Keratinocyte (primary cell): ENCODE data around the gene TNS2. TPM values are rescaled to one million over a fixed set of nuclear protein-coding genes. Genes with fewer than 3 reads are reported as not detected.

Experiments
- DNase-seq: peaks from one replicate; pipeline ENCODE4 v3.0.0-alpha.2; 2011; ENCODE audit warnings: low read depth, missing footprints, low spot score
- FAIRE-seq: peaks from 2 replicates; lab custom pipeline; 2011; peaks lifted over from hg19 to GRCh38; lab: Jason Lieb, UNC
- H2AFZ ChIP-seq: 2 replicates; pipeline ENCODE4 v1.6.0; 2012; ENCODE audit warnings: low read length, control low read depth, inconsistent platforms; ENCODE audit not compliant: control insufficient read depth
- H3K27ac ChIP-seq: 2 replicates; pipeline ENCODE4 v1.5.1; 2011; ENCODE audit warnings: low read length; ENCODE audit not compliant: control insufficient read depth, insufficient read depth
- H3K27me3 ChIP-seq: 3 replicates; pipeline ENCODE4 v1.6.0; 2011; ENCODE audit warnings: low read length; ENCODE audit not compliant: control insufficient read depth, insufficient read depth; ENCODE audit errors: extremely low read depth
- H3K36me3 ChIP-seq, 2 experiments: 2 replicates in 1 of 2; 3 replicates in 1 of 2; pipeline ENCODE4 v1.5.1; 2011; ENCODE audit warnings: low read length in 2 of 2, mild to moderate bottlenecking in 1 of 2; ENCODE audit not compliant: control insufficient read depth in 2 of 2, insufficient read depth in 2 of 2; ENCODE audit errors: extremely low read depth in 1 of 2
- H3K4me1 ChIP-seq: 3 replicates; pipeline ENCODE4 v1.5.1; 2011; ENCODE audit warnings: low read length; ENCODE audit not compliant: control insufficient read depth, insufficient read depth; ENCODE audit errors: extremely low read depth
- H3K4me2 ChIP-seq: 3 replicates; pipeline ENCODE4 v1.6.0; 2011; ENCODE audit warnings: low read depth, low read length; ENCODE audit not compliant: control insufficient read depth, insufficient read depth; ENCODE audit errors: extremely low read depth
- H3K4me3 ChIP-seq, 3 experiments: fragments of 200-600 bp in 1 of 3; sonication (generic) in 1 of 3; 2 replicates in 2 of 3; 3 replicates in 1 of 3; pipeline ENCODE4 v1.5.1; 2011 to 2016; ENCODE audit warnings: low read length in 3 of 3, mild to moderate bottlenecking in 3 of 3, control low read depth in 2 of 3, inconsistent platforms in 1 of 3, low read depth in 1 of 3, mixed read lengths in 1 of 3, mixed run types in 1 of 3, moderate library complexity in 1 of 3; ENCODE audit not compliant: control insufficient read depth in 2 of 3, insufficient read depth in 2 of 3; ENCODE audit errors: extremely low read depth in 1 of 3
- H3K79me2 ChIP-seq: 2 replicates; pipeline ENCODE4 v1.6.0; 2012; ENCODE audit warnings: low read length; ENCODE audit not compliant: control insufficient read depth, insufficient read depth
- H3K9ac ChIP-seq: 3 replicates; pipeline ENCODE4 v1.6.0; 2011; ENCODE audit warnings: low read length; ENCODE audit not compliant: control insufficient read depth, insufficient read depth; ENCODE audit errors: extremely low read depth
- H3K9me1 ChIP-seq: 3 replicates; pipeline ENCODE4 v1.6.0; 2011; ENCODE audit warnings: low read length; ENCODE audit not compliant: control insufficient read depth, insufficient read depth; ENCODE audit errors: extremely low read depth
- H3K9me3 ChIP-seq: 2 replicates; pipeline ENCODE4 v1.5.1; 2012; ENCODE audit warnings: low read depth, low read length; ENCODE audit not compliant: control insufficient read depth
- H4K20me1 ChIP-seq: 3 replicates; pipeline ENCODE4 v1.6.0; 2011; ENCODE audit warnings: low read length; ENCODE audit not compliant: control insufficient read depth, insufficient read depth; ENCODE audit errors: extremely low read depth
- EZH2 ChIP-seq: IDR thresholded peaks from one replicate; pipeline ENCODE4 v1.6.1; 2012; ENCODE audit warnings: inconsistent platforms, mild to moderate bottlenecking, low read length, moderate library complexity
- dilution Hi-C: fragments of 300-500 bp; cut with MboI; formaldehyde crosslinking; loops from one replicate; pipeline ENCODE4 v1.7.0; 2020; ENCODE audit warnings: low sequenced_read_pairs; ENCODE audit not compliant: extremely low pct_ligation_motif_present
- polyA plus RNA-seq, 5 experiments: library from polyadenylated mRNA; depleted of rRNA in 3 of 5; stranded (reverse) in 3 of 5; stranded (forward) in 1 of 5; unstranded in 1 of 5; fragments of >200 nt; gene quantifications; 1 replicate in 1 of 5; 2 replicates in 3 of 5; 3 replicates in 1 of 5; pipeline versions ENCODE4 v1.2.1 to v1.2.3, GENCODE V29; 2011 to 2012; ENCODE audit warnings: missing spikeins in 2 of 5, low read depth in 1 of 5, low replicate concordance in 1 of 5
- TF ChIP-seq, protein P1 (sequence below), 3 experiments: IDR thresholded peaks in 1 of 3; conservative IDR thresholded peaks in 1 of 3; optimal IDR thresholded peaks in 1 of 3; 2 replicates in 2 of 3; 3 replicates in 1 of 3; pipeline versions ENCODE3 to v1.5.1; 2011; ENCODE audit warnings: low read length in 3 of 3, mild to moderate bottlenecking in 3 of 3, moderate library complexity in 2 of 3, control low read depth in 1 of 3, inconsistent platforms in 1 of 3; ENCODE audit not compliant: insufficient read depth in 2 of 3; ENCODE audit errors: extremely low read depth in 1 of 3

TNS2 gene
- polyA plus RNA-seq, 1 donor (not counting 4 experiments of a cell fraction or from before 2014, with no cell fraction given): 0.80 TPM

DNA sequence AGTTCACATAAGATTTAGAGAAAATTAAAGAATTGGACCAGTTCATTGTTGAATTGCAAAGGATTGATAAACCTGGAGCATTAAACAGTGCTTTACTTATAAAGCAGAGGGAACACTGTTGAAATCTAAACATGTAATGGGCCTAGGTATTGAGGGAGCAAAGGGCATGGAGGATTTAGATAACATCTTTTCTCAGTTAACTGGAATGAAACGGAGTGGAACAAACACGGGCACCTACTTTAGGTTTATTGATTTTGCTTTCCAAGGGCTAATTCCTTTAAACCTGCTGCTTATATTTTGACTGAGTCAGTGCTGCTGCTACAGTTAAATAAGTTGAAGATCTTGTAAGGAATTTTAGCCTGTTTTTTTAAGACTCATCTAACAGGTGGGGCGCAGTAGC lies 38.0 kb upstream of the TNS2 start:
- Histone ChIP-seq H3K4me1 (peaks cover 27% of the 10 kb centered on the region), H3K4me2 (no peak overlapping the region)

DNA sequence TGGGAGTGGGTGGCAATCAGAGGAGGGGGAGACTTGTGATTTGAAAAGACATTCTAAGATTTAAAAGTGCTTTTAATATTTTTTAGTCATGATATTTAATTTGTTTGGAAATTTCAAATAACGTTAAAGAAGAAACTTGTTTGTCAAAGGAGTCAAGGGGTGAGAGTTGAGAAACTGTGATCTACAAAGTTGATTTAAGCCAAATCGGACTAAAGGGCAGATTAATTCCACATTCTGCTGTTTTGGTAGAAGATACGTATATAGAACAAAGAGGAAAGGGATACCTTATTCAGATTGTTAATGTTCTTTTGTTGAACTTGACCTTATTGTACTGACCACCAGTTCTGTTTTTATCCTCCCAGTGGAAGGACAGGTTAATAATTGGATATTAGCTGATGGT lies 36.9 kb upstream of the TNS2 start:
- FAIRE-seq: no peak
- no peak for TF ChIP-seq EZH2
- TF ChIP-seq, protein P1, sequence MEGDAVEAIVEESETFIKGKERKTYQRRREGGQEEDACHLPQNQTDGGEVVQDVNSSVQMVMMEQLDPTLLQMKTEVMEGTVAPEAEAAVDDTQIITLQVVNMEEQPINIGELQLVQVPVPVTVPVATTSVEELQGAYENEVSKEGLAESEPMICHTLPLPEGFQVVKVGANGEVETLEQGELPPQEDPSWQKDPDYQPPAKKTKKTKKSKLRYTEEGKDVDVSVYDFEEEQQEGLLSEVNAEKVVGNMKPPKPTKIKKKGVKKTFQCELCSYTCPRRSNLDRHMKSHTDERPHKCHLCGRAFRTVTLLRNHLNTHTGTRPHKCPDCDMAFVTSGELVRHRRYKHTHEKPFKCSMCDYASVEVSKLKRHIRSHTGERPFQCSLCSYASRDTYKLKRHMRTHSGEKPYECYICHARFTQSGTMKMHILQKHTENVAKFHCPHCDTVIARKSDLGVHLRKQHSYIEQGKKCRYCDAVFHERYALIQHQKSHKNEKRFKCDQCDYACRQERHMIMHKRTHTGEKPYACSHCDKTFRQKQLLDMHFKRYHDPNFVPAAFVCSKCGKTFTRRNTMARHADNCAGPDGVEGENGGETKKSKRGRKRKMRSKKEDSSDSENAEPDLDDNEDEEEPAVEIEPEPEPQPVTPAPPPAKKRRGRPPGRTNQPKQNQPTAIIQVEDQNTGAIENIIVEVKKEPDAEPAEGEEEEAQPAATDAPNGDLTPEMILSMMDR (optimal IDR thresholded peaks at IDR 0.05 in 1 of 3, IDR thresholded peaks at IDR 0.05 in 1 of 3, conservative IDR thresholded peaks at IDR 0.05 in 1 of 3; ENCODE audit: extremely low read depth in 1 of 3, insufficient read depth in 2 of 3, low read length in 3 of 3): no peak
- Histone ChIP-seq H3K9me1 (no peaks in the 10 kb centered on the region), H3K9me3 (no peaks in the 10 kb centered on the region), H3K9ac (no peak overlapping the region), H3K4me1 (peaks cover 22% of the 10 kb centered on the region), H3K27ac (no peak overlapping the region), H4K20me1 (peaks cover 22% of the 10 kb centered on the region), H3K4me2 (no peak overlapping the region), H2AFZ (no peak overlapping the region), H3K4me3 (no peak overlapping the region), H3K27me3 (no peaks in the 10 kb centered on the region), H3K36me3 (peaks cover 5 to 18% of the 10 kb centered on the region in 2 experiments), H3K79me2 (peaks cover 96% of the 10 kb centered on the region)
- no peak for DNase-seq
- dilution Hi-C loops: no loop called here

More for the DNA sequence above, 38.0 kb upstream of the TNS2 start:
- no peaks in the 10 kb centered on the region for H3K9me3 ChIP-seq
- DNase-seq: no peak
- peaks cover 22% of the 10 kb centered on the region for H4K20me1 ChIP-seq
- H3K9ac ChIP-seq: no peak overlapping the region
- peaks cover 2 to 18% of the 10 kb centered on the region in 2 experiments for H3K36me3 ChIP-seq
- FAIRE-seq: no peak
- H3K4me3 ChIP-seq: no peak overlapping the region
- H3K27me3 ChIP-seq: no peaks in the 10 kb centered on the region
- dilution Hi-C loops: no loop called here
- H3K27ac ChIP-seq: no peak overlapping the region
- H3K9me1 ChIP-seq: no peaks in the 10 kb centered on the region
- TF ChIP-seq EZH2: no peak
- TF ChIP-seq, protein P1 (optimal IDR thresholded peaks at IDR 0.05 in 1 of 3, IDR thresholded peaks at IDR 0.05 in 1 of 3, conservative IDR thresholded peaks at IDR 0.05 in 1 of 3; ENCODE audit: extremely low read depth in 1 of 3, insufficient read depth in 2 of 3, low read length in 3 of 3): no peak
- H3K79me2 ChIP-seq: peaks cover 99% of the 10 kb centered on the region
- H2AFZ ChIP-seq: no peak overlapping the region
